ENCODE data around the gene IPO4. TPM values are rescaled to one million over a fixed set of nuclear protein-coding genes. Genes with fewer than 3 reads are reported as not detected.

Gene IPO4
- total and polyA plus RNA-seq, 10 of the 15 experiments (the other 5 are each of a cell fraction or from before 2014, with no cell fraction given) = 7.8 to 139 (median 37.6) TPM

GRCh38 chr14:24212924-24213865, 24.6 kb upstream of the IPO4 start, which contains the start of gene CHMP4A (continued):
- TF ChIP-seq RELB (IDR thresholded peaks at IDR 0.05; ENCODE audit: low read depth) (peak; percentile 92; the same call in 1 of the 2 replicates), E4F1 (IDR thresholded peaks at IDR 0.05; ENCODE audit: borderline replicate concordance, partially characterized antibody) (peak; percentile 90), TCF12 (IDR thresholded peaks at IDR 0.05; ENCODE audit: low read depth, low read length) (no peak; the same call in 1 of the 2 replicates), E2F4 (IDR thresholded peaks at IDR 0.05; ENCODE audit: low read depth, low read length) (no peak), MYC (IDR thresholded peaks at IDR 0.05; ENCODE audit: insufficient read depth, insufficient read length, insufficient replicate concordance, low read length, severe bottlenecking) (peak; percentile 38), ZNF217 (IDR thresholded peaks at IDR 0.05) (no peak), NBN (IDR thresholded peaks at IDR 0.05) (peak; percentile 96), MLLT1 (IDR thresholded peaks at IDR 0.05) (no peak), SUZ12 (IDR thresholded peaks at IDR 0.05; ENCODE audit: unreplicated experiment) (no peak), ZNF687 (IDR thresholded peaks at IDR 0.05) (peak; percentile 39), SP1 (IDR thresholded peaks at IDR 0.05; ENCODE audit: low read depth, low read length) (peak; percentile 88), WRNIP1 (IDR thresholded peaks at IDR 0.05; ENCODE audit: borderline replicate concordance, low read depth, low read length) (no peak), SUPT20H (IDR thresholded peaks at IDR 0.05; ENCODE audit: borderline replicate concordance, control insufficient read depth, low read depth, low read length) (no peak), STAT1 (conservative IDR thresholded peaks at IDR 0.05) (0 out of 2 replicates have a peak, but pooled peaks have one; percentile 23)

All from GM12878 (cell line).